SK-N-SH treated with all-trans-retinoic acid at 6 μM for 48 hours (cell line): Measurements from ENCODE around the gene RBMS1.

Experiments used
- ATAC-seq: fragments of 200-7000 bp; cut with Tn5 transposase; 3 replicates; pipeline ENCODE4 v1.9.1; 2020; ENCODE audit warnings: mild to moderate bottlenecking, moderate library complexity
- ARNTL ChIP-seq: fragments of 450-650 bp; formaldehyde crosslinking; IDR thresholded peaks from 2 replicates; pipeline ENCODE4 v1.5.0; 2020; ENCODE audit warnings: low read depth, mild to moderate bottlenecking, moderate library complexity, borderline replicate concordance
- CREB5 ChIP-seq: fragments of 250-450 bp; sonication (Bioruptor Pico); IDR thresholded peaks from 2 replicates; pipeline ENCODE4 v1.5.1; 2020; ENCODE audit warnings: low read depth, mild to moderate bottlenecking, moderate library complexity
- CSDC2 ChIP-seq: fragments of 250-450 bp; sonication (Bioruptor Pico); IDR thresholded peaks from 2 replicates; pipeline ENCODE4 v1.5.0; 2020; ENCODE audit warnings: mild to moderate bottlenecking, moderate library complexity
- CSRNP3 ChIP-seq: fragments of 250-450 bp; sonication (Bioruptor Pico); IDR thresholded peaks from 2 replicates; pipeline ENCODE4 v1.5.1; 2021; ENCODE audit warnings: mild to moderate bottlenecking, moderate library complexity
- ESRRG ChIP-seq: fragments of 250-450 bp; sonication (Bioruptor Pico); IDR thresholded peaks from 2 replicates; pipeline ENCODE4 v1.6.1; 2021; ENCODE audit warnings: mild to moderate bottlenecking
- GLIS3 ChIP-seq: fragments of 250-450 bp; sonication (Bioruptor Pico); IDR thresholded peaks from 2 replicates; pipeline ENCODE4 v1.5.0; 2020; ENCODE audit warnings: mild to moderate bottlenecking, moderate library complexity
- ISL1 ChIP-seq: fragments of 250-450 bp; sonication (Bioruptor Pico); IDR thresholded peaks from 2 replicates; pipeline ENCODE4 v2.1.2; 2022; ENCODE audit warnings: mild to moderate bottlenecking, moderate library complexity
- OSR1 ChIP-seq: fragments of 250-450 bp; sonication (Bioruptor Pico); IDR thresholded peaks from 2 replicates; pipeline ENCODE4 v1.8.0; 2022; ENCODE audit warnings: moderate library complexity, mild to moderate bottlenecking, inconsistent platforms
- PATZ1 ChIP-seq: fragments of 250-450 bp; sonication (Bioruptor Pico); IDR thresholded peaks from 2 replicates; pipeline ENCODE4 v1.8.0; 2020; ENCODE audit warnings: mild to moderate bottlenecking, moderate library complexity, borderline replicate concordance
- POU6F1 ChIP-seq: fragments of 250-450 bp; sonication (Bioruptor Pico); IDR thresholded peaks from 2 replicates; pipeline ENCODE4 v1.8.0; 2021; ENCODE audit warnings: low read depth, mild to moderate bottlenecking, moderate library complexity, borderline replicate concordance
- PPARA ChIP-seq: fragments of 250-450 bp; sonication (Bioruptor Pico); IDR thresholded peaks from 2 replicates; pipeline ENCODE4 v1.5.0; 2020; ENCODE audit warnings: mild to moderate bottlenecking, borderline replicate concordance
- RARB ChIP-seq: fragments of 250-450 bp; sonication (Bioruptor Pico); IDR thresholded peaks from 2 replicates; pipeline ENCODE4 v1.8.0; 2021; ENCODE audit warnings: mild to moderate bottlenecking, moderate library complexity
- SNAI2 ChIP-seq: fragments of 250-450 bp; sonication (Bioruptor Pico); IDR thresholded peaks from 2 replicates; pipeline ENCODE4 v1.5.0; 2020; ENCODE audit warnings: mild to moderate bottlenecking, moderate library complexity
- TCF4 ChIP-seq: fragments of 250-450 bp; sonication (Bioruptor Pico); IDR thresholded peaks from 2 replicates; pipeline ENCODE4 v1.8.0; 2021; ENCODE audit warnings: mild to moderate bottlenecking, moderate library complexity, borderline replicate concordance
- TOX ChIP-seq: fragments of 250-450 bp; sonication (Bioruptor Pico); IDR thresholded peaks from 2 replicates; pipeline ENCODE4 v1.8.0; 2021; ENCODE audit warnings: mild to moderate bottlenecking, moderate library complexity, borderline replicate concordance
- TSHZ2 ChIP-seq: fragments of 250-450 bp; sonication (Bioruptor Pico); IDR thresholded peaks from 2 replicates; pipeline ENCODE4 v1.5.0; 2020; ENCODE audit warnings: mild to moderate bottlenecking, moderate library complexity
- ZC3H10 ChIP-seq: fragments of 250-450 bp; sonication (Bioruptor Pico); IDR thresholded peaks from 2 replicates; pipeline ENCODE4 v1.5.1; 2021; ENCODE audit warnings: mild to moderate bottlenecking, moderate library complexity
- ZFP30 ChIP-seq: fragments of 450-650 bp; formaldehyde crosslinking; IDR thresholded peaks from 2 replicates; pipeline ENCODE4 v1.5.0; 2022; ENCODE audit warnings: mild to moderate bottlenecking, moderate library complexity
- ZNF565 ChIP-seq: fragments of 450-650 bp; formaldehyde crosslinking; conservative IDR thresholded peaks from 2 replicates; pipeline ENCODE4 v1.5.0; 2020; ENCODE audit warnings: low read depth, mild to moderate bottlenecking, moderate library complexity
- ZNF70 ChIP-seq: fragments of 450-650 bp; formaldehyde crosslinking; IDR thresholded peaks from 2 replicates; pipeline ENCODE4 v1.5.0; 2020; ENCODE audit warnings: mild to moderate bottlenecking, moderate library complexity
- ZNF8 ChIP-seq: fragments of 450-650 bp; formaldehyde crosslinking; IDR thresholded peaks from 2 replicates; pipeline ENCODE4 v1.5.0; 2020; ENCODE audit warnings: mild to moderate bottlenecking, moderate library complexity

Gene RBMS1

GRCh38 chr2:160366474-160366873, 127.1 kb downstream of the RBMS1 start:
- no peak for ATAC-seq
- TF ChIP-seq TSHZ2 (CRISPR knock-in tag) (no peak), ZFP30 (CRISPR knock-in tag) (no peak), ZNF70 (no peak), CSRNP3 (CRISPR knock-in tag) (no peak), CSDC2 (CRISPR knock-in tag) (no peak), POU6F1 (no peak), TOX (CRISPR knock-in tag) (no peak), TCF4 (CRISPR knock-in tag) (no peak), OSR1 (no peak), GLIS3 (CRISPR knock-in tag) (no peak), CREB5 (CRISPR knock-in tag) (no peak), ISL1 (CRISPR knock-in tag) (no peak), PPARA (CRISPR knock-in tag) (no peak), ARNTL (no peak), PATZ1 (CRISPR knock-in tag) (no peak), ESRRG (CRISPR knock-in tag) (no peak)

GRCh38 chr2:160365716-160366367, 127.8 kb downstream of the RBMS1 start:
- no peak for ATAC-seq
- no peak for TF ChIP-seq ZC3H10 (CRISPR knock-in tag)

GRCh38 chr2:160364364-160364763, 129.2 kb downstream of the RBMS1 start:
- no peak for ATAC-seq
- TF ChIP-seq TSHZ2 (CRISPR knock-in tag) = no peak
- TF ChIP-seq PATZ1 (CRISPR knock-in tag) = no peak
- no peak for TF ChIP-seq SNAI2 (CRISPR knock-in tag)
- no peak for TF ChIP-seq RARB (CRISPR knock-in tag)
- no peak for TF ChIP-seq ISL1 (CRISPR knock-in tag)
- no peak for TF ChIP-seq CREB5 (CRISPR knock-in tag)
- TF ChIP-seq TCF4 (CRISPR knock-in tag) = no peak
- no peak for TF ChIP-seq OSR1
- no peak for TF ChIP-seq ZNF8 (CRISPR knock-in tag)
- TF ChIP-seq ZNF565 (CRISPR knock-in tag) = no peak
- TF ChIP-seq ARNTL = no peak
- no peak for TF ChIP-seq ZNF70
